CD14-positive monocyte (primary cell): Measurements from ENCODE around the gene TSPAN19. TPM values are rescaled to one million over a fixed set of nuclear protein-coding genes. Genes with fewer than 3 reads are reported as not detected.

ENCODE experiments used
- DNase-seq, 3 donors: peaks; one replicate each; pipeline ENCODE4 v3.0.0-alpha.2; 2011 to 2022
- H2AFZ ChIP-seq: 2 replicates; pipeline ENCODE4 v1.6.0; 2012; ENCODE audit warnings: mild to moderate bottlenecking, low read depth, low read length, inconsistent platforms; ENCODE audit not compliant: insufficient read depth, poor library complexity, severe bottlenecking
- H3K27ac ChIP-seq, 2 donors: 1 replicate in 1 of 2; 2 replicates in 1 of 2; pipeline ENCODE4 v1.5.1; 2012 to 2013; ENCODE audit warnings: low read length in 2 of 2, control low read depth in 1 of 2, inconsistent platforms in 1 of 2, low read depth in 1 of 2, mild to moderate bottlenecking in 1 of 2
- H3K27me3 ChIP-seq, 2 donors: one replicate each; pipeline versions ENCODE4 v1.6.0 to v1.6.1; 2011 to 2013; ENCODE audit warnings: low read length in 2 of 2; ENCODE audit not compliant: control insufficient read depth in 2 of 2, insufficient read depth in 2 of 2
- H3K36me3 ChIP-seq, 2 donors: replicated peaks in 1 of 2; 1 replicate in 1 of 2; 2 replicates in 1 of 2; pipeline versions ENCODE4 v1.5.1 to v1.6.1; 2012 to 2013; ENCODE audit warnings: low read length in 2 of 2, control low read depth in 1 of 2, inconsistent platforms in 1 of 2, mild to moderate bottlenecking in 1 of 2; ENCODE audit not compliant: insufficient read depth in 2 of 2, control insufficient read depth in 1 of 2
- H3K4me1 ChIP-seq, 2 donors: 1 replicate in 1 of 2; 2 replicates in 1 of 2; pipeline versions ENCODE4 v1.5.1 to v1.6.1; 2012 to 2013; ENCODE audit warnings: low read length in 2 of 2, control low read depth in 1 of 2, inconsistent platforms in 1 of 2, mild to moderate bottlenecking in 1 of 2, moderate library complexity in 1 of 2; ENCODE audit not compliant: insufficient read depth in 2 of 2, control insufficient read depth in 1 of 2
- H3K4me2 ChIP-seq: replicated peaks from 2 replicates; pipeline ENCODE3; 2012; ENCODE audit warnings: low read length, moderate library complexity, mild to moderate bottlenecking; ENCODE audit not compliant: poor library complexity, severe bottlenecking; ENCODE audit errors: extremely low read depth
- H3K4me3 ChIP-seq, 3 experiments: fragments of 200-600 bp in 1 of 3; sonication (generic) in 1 of 3; replicated peaks in 1 of 3; 1 replicate in 2 of 3; 2 replicates in 1 of 3; pipeline ENCODE4 v1.5.1; 2011 to 2013; ENCODE audit warnings: low read length in 3 of 3, mild to moderate bottlenecking in 3 of 3, control low read depth in 2 of 3, low read depth in 2 of 3, inconsistent platforms in 1 of 3, moderate library complexity in 1 of 3
- H3K79me2 ChIP-seq: 2 replicates; pipeline ENCODE4 v1.6.0; 2012; ENCODE audit warnings: mild to moderate bottlenecking, control low read depth, inconsistent platforms, low read length, moderate library complexity; ENCODE audit not compliant: insufficient read depth
- H3K9ac ChIP-seq: 2 replicates; pipeline ENCODE4 v1.6.0; 2017; ENCODE audit warnings: low read length, mild to moderate bottlenecking; ENCODE audit not compliant: insufficient read depth, poor library complexity, severe bottlenecking
- H3K9me3 ChIP-seq, 2 donors: replicated peaks in 1 of 2; 1 replicate in 1 of 2; 2 replicates in 1 of 2; pipeline versions ENCODE4 v1.5.1 to v1.6.1; 2012 to 2013; ENCODE audit warnings: low read length in 2 of 2, control low read depth in 1 of 2; ENCODE audit not compliant: control insufficient read depth in 1 of 2, insufficient read depth in 1 of 2
- H4K20me1 ChIP-seq: 2 replicates; pipeline ENCODE4 v1.6.0; 2012; ENCODE audit warnings: mild to moderate bottlenecking, low read length, control low read depth, moderate library complexity; ENCODE audit not compliant: insufficient read depth
- H3K27ac Mint-ChIP-seq, 7 donors: one replicate each; pipeline ENCODE4 v1.8.0; 2020; ENCODE audit warnings: mild to moderate bottlenecking in 7 of 7, mixed read lengths in 7 of 7, moderate library complexity in 6 of 7, inconsistent platforms in 2 of 7
- H3K27me3 Mint-ChIP-seq, 3 donors: one replicate each; pipeline ENCODE4 v1.8.0; 2021 to 2022; ENCODE audit warnings: low read depth in 3 of 3, mild to moderate bottlenecking in 3 of 3, mixed read lengths in 3 of 3, moderate library complexity in 3 of 3, inconsistent platforms in 1 of 3
- H3K36me3 Mint-ChIP-seq, 2 donors: one replicate each; pipeline ENCODE4 v1.8.0; 2020; ENCODE audit warnings: mixed read lengths in 2 of 2, inconsistent platforms in 1 of 2, mild to moderate bottlenecking in 1 of 2
- H3K4me1 Mint-ChIP-seq: one replicate; pipeline ENCODE4 v1.8.0; 2020; ENCODE audit warnings: mild to moderate bottlenecking, mixed read lengths
- H3K4me3 Mint-ChIP-seq, 2 donors: one replicate each; pipeline ENCODE4 v1.8.0; 2020; ENCODE audit warnings: mild to moderate bottlenecking in 2 of 2, mixed read lengths in 2 of 2, moderate library complexity in 1 of 2
- H3K9me3 Mint-ChIP-seq, 7 donors: one replicate each; pipeline ENCODE4 v1.8.0; 2020 to 2022; ENCODE audit warnings: mixed read lengths in 7 of 7, mild to moderate bottlenecking in 6 of 7, moderate library complexity in 6 of 7, inconsistent platforms in 2 of 7
- WGBS: methylation state at CpG from one replicate; pipeline ENCODE4 v1.1.5; 2013; ENCODE audit warnings: missing lambda C conversion rate; ENCODE audit not compliant: insufficient coverage; 5-methylcytosine and 5-hydroxymethylcytosine counted together
- intact Hi-C, 2 donors: fragments of 100-400 bp; cut with micrococcal nuclease; formaldehyde crosslinking; loops; one replicate each; pipeline versions ENCODE4 v1.15.0 to v1.15.1; 2023
- polyA plus RNA-seq, 3 donors: library from polyadenylated mRNA; depleted of rRNA in 1 of 3; unstranded in 2 of 3; stranded (reverse) in 1 of 3; fragments of 300-500 nt in 2 of 3; fragments of >200 nt in 1 of 3; fragmentation: Illumina TruSeq in 2 of 3; gene quantifications; 1 replicate in 2 of 3; 2 replicates in 1 of 3; pipeline ENCODE4 v1.2.3, GENCODE V29; 2012 to 2021
- TF ChIP-seq, protein P1 (sequence below): fragments of 200-600 bp; IDR thresholded peaks from one replicate; pipeline ENCODE4 v1.8.0; 2022; ENCODE audit warnings: antibody characterized with exemption, mild to moderate bottlenecking

Gene TSPAN19
- polyA plus RNA-seq, 3 donors = not detected

DNA sequence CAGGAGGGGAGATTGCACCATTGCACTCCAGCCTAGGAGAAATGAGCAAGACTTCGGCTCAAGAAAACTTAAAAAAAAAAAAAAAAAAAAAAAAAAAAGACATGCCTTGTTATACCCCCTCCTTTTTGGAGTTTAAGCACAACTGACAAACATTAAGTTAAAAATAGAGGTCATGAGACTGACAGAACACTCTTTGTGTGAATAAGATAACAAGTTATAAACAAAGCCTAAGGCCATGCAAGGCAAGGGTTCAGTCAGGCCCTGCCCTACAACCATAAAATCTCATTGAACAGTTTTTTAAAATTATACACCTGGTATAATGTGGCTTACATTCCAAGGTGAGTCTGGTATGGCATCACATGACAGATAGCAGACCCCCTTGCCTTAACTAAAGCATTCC lies 39.3 kb downstream of the TSPAN19 start:
- WGBS = no CpG with 5 or more reads among the region's 1 CpG
- Histone ChIP-seq H3K27ac (no peak overlapping the region), H3K36me3 (no peaks in the 10 kb centered on the region), H3K4me1 (no peaks in the 10 kb centered on the region), H3K4me3 (no peak overlapping the region), H3K9ac (no peak overlapping the region), H3K27me3 (no peaks in the 10 kb centered on the region), H3K4me2 (no peak overlapping the region), H3K9me3 (no peaks in the 10 kb centered on the region), H2AFZ (no peak overlapping the region), H3K79me2 (no peaks in the 10 kb centered on the region), H4K20me1 (no peaks in the 10 kb centered on the region)
- H3K4me1 Mint-ChIP-seq = no peaks in the 10 kb centered on the region
- peaks cover 0 to 2% (median 0%) of the 10 kb centered on the region in 7 donors for H3K9me3 Mint-ChIP-seq
- H3K4me3 Mint-ChIP-seq = no peak overlapping the region
- peaks cover 0 to 2% (median 1%) of the 10 kb centered on the region in 3 donors for H3K27me3 Mint-ChIP-seq
- DNase-seq = no peak
- no peaks in the 10 kb centered on the region for H3K36me3 Mint-ChIP-seq
- H3K27ac Mint-ChIP-seq = no peak overlapping the region
- intact Hi-C loops = no loop called here
- TF ChIP-seq, protein P1, sequence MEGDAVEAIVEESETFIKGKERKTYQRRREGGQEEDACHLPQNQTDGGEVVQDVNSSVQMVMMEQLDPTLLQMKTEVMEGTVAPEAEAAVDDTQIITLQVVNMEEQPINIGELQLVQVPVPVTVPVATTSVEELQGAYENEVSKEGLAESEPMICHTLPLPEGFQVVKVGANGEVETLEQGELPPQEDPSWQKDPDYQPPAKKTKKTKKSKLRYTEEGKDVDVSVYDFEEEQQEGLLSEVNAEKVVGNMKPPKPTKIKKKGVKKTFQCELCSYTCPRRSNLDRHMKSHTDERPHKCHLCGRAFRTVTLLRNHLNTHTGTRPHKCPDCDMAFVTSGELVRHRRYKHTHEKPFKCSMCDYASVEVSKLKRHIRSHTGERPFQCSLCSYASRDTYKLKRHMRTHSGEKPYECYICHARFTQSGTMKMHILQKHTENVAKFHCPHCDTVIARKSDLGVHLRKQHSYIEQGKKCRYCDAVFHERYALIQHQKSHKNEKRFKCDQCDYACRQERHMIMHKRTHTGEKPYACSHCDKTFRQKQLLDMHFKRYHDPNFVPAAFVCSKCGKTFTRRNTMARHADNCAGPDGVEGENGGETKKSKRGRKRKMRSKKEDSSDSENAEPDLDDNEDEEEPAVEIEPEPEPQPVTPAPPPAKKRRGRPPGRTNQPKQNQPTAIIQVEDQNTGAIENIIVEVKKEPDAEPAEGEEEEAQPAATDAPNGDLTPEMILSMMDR = no peak

DNA sequence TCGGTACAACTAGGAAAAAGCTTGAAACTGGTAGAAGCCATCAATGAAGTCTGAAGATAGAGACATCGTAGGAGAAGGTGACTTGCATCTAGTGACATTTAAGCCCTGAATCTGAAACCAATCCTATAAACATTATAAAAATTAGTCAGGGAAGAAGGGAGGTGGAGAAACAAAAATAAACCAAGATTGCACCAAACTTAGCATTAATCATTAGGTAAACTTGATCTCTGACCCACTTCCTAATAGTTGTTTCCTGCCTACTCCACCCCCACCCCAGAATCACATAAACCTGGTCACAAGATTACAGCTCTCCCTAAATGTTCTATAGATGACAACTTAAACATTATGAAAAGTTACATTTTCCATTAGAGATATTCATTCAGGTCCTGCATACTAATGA lies 40.4 kb downstream of the TSPAN19 start:
- Mint-ChIP-seq H3K36me3 (no peaks in the 10 kb centered on the region), H3K9me3 (peaks cover 0 to 2% (median 0%) of the 10 kb centered on the region in 7 donors), H3K4me1 (no peaks in the 10 kb centered on the region), H3K27ac (no peak overlapping the region), H3K27me3 (peaks cover 0 to 2% (median 1%) of the 10 kb centered on the region in 3 donors), H3K4me3 (no peak overlapping the region)
- Histone ChIP-seq H3K27me3 (no peaks in the 10 kb centered on the region), H3K36me3 (no peaks in the 10 kb centered on the region), H3K4me1 (no peaks in the 10 kb centered on the region), H3K27ac (no peak overlapping the region), H2AFZ (no peak overlapping the region), H3K9me3 (no peaks in the 10 kb centered on the region), H3K4me3 (no peak overlapping the region), H3K79me2 (no peaks in the 10 kb centered on the region), H3K9ac (no peak overlapping the region), H3K4me2 (no peak overlapping the region), H4K20me1 (no peaks in the 10 kb centered on the region)
- intact Hi-C loops = no loop called here
- DNase-seq = no peak
- TF ChIP-seq, protein P1 = no peak
- no CpG with 5 or more reads among the region's 2 CpGs for WGBS
